ENCODE measurements around the gene TMEM106C. TPM values are rescaled to one million over a fixed set of nuclear protein-coding genes. Genes with fewer than 3 reads are reported as not detected.

Gene TMEM106C
- total RNA-seq (2013): 5.5 TPM
- polyA plus RNA-seq (1 to 10 TPM; 8.7 to 9.7 (median 9.0) TPM), polyA minus RNA-seq (2.2 and 3.7 TPM in 2 replicates), total RNA-seq (0.59 to 18.8 (median 2.4) reads per million in 11 experiments)

DNA sequence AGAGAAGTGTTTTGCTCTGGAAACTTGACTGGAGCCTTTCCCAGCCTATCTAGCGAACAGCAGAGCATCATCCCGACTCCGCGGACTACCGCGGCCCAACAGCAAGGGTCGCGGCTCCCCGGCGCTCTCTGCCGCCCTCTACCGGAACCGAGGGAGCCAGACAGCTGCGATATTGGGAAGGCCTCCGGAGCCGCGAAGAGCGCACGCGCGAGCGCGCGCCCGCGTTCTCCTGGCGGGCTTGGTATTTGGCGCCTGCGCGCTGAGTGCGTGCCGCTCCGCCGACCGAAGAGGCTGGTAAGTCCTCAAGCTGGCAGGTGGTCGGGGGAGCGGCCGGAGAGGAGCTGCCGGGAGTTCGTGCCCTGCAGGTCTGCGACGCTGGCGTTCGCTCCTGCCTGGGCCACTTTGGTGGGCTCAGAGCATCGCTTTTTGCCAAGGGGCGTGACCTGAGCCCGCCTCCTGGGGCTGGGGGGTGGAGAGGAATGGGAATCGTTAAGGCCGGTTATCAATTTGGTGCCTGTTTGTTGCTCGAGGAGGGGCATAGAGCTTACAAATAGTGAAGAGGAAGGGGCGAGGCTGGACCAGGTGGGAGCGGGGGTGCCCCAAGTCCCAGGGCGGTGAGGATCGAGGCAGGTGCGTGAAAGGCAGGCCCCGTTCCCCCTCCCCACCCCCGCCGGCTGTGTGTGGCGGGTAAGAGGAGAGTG, at the start of gene TMEM106C:
TSS of gene TMEM106C (plus strand) at position 257 of the 701 bp plus-strand sequence. CDS start 641 bp downstream, outside the sequence.
- Histone ChIP-seq H3K4me2 (replicated peaks; ENCODE audit: extremely low read depth, low read length, poor library complexity, severe bottlenecking) (peak within 1 kb of the TSS; percentile 100), H3K9ac (ENCODE audit: insufficient read depth, low read length, poor library complexity, severe bottlenecking) (peak within 1 kb of the TSS; percentile 81), H3K27ac (ENCODE audit: low read depth in 1 of 2, low read length in 2 of 2) (peak within 1 kb of the TSS in 1 of 2 donors; percentile 74), H2AFZ (ENCODE audit: insufficient read depth, low read depth, low read length, poor library complexity, severe bottlenecking) (peak within 1 kb of the TSS; percentile 100), H3K27me3 (ENCODE audit: control insufficient read depth in 2 of 2, insufficient read depth in 2 of 2, low read length in 2 of 2) (peaks cover 4 to 10% of the 10 kb centered on the region in 2 donors), H3K9me3 (replicated peaks in 1 of 2; ENCODE audit: control insufficient read depth in 1 of 2, insufficient read depth in 1 of 2, low read length in 2 of 2) (no peaks in the 10 kb centered on the region), H4K20me1 (ENCODE audit: insufficient read depth, low read length) (no peaks in the 10 kb centered on the region), H3K79me2 (ENCODE audit: insufficient read depth, low read length) (peaks cover 9% of the 10 kb centered on the region), H3K36me3 (replicated peaks in 1 of 2; ENCODE audit: control insufficient read depth in 1 of 2, insufficient read depth in 2 of 2, low read length in 2 of 2) (peaks cover 3 to 26% of the 10 kb centered on the region in 2 donors), H3K4me3 (replicated peaks in 1 of 3; ENCODE audit: low read depth in 2 of 3, low read length in 3 of 3) (peak within 1 kb of the TSS; percentile 61 to 97 (median 87)), H3K4me1 (ENCODE audit: control insufficient read depth in 1 of 2, insufficient read depth in 2 of 2, low read length in 2 of 2) (peaks cover 10 to 16% of the 10 kb centered on the region in 2 donors)
- intact Hi-C loops (cut with micrococcal nuclease): loop anchor here in 1 of 2 donors (10.0 kb wide), 1 partner anchor 191 kb away; the partner anchor contains the start of gene ASB8
- Mint-ChIP-seq H3K36me3 (peaks cover 10 to 14% of the 10 kb centered on the region in 2 donors), H3K4me1 (peaks cover 21% of the 10 kb centered on the region), H3K9me3 (peaks cover 0 to 5% (median 1%) of the 10 kb centered on the region in 7 donors), H3K27me3 (ENCODE audit: low read depth in 3 of 3) (peaks cover 18 to 30% (median 21%) of the 10 kb centered on the region in 3 donors), H3K4me3 (peak within 1 kb of the TSS; percentile 98), H3K27ac (peak within 1 kb of the TSS in 5 of 7 donors; percentile 18 to 85 (median 68))
- peak; percentile 95 for TF ChIP-seq CTCF (IDR thresholded peaks at IDR 0.05)
- WGBS (ENCODE audit: insufficient coverage): under 1% methylated on average over 49 of the region's 59 CpGs
- DNase-seq: peak; percentile 90 to 92 (median 91)

DNA sequence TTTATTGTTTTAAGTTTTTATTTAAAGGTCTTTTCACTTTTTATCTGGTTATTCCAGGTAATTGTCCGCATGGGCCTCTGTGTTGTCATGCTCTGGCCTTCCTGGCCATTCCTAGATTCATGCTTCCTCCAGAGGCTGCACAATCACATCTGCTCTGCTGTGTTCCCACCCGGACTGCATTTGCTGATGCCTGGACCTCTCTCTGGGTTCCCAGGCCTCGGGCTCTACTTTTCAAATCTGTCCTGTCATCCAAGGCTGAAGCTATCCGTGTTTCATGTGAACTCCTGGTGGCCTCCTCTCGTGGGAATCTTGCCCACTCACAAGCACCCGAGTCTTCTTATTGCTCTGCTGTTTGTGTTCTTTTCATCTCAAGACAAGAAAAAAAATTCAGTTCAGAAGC, 42.5 kb upstream of the TMEM106C start:
- no peaks in the 10 kb centered on the region for H3K9me3 Mint-ChIP-seq
- H3K4me1 Mint-ChIP-seq: no peaks in the 10 kb centered on the region
- Histone ChIP-seq H3K9me3 (replicated peaks in 1 of 2; ENCODE audit: control insufficient read depth in 1 of 2, insufficient read depth in 1 of 2, low read length in 2 of 2) (no peaks in the 10 kb centered on the region), H3K27me3 (ENCODE audit: control insufficient read depth in 2 of 2, insufficient read depth in 2 of 2, low read length in 2 of 2) (peaks cover 0 to 6% of the 10 kb centered on the region in 2 donors), H3K27ac (ENCODE audit: low read depth in 1 of 2, low read length in 2 of 2) (no peak overlapping the region), H2AFZ (ENCODE audit: insufficient read depth, low read depth, low read length, poor library complexity, severe bottlenecking) (no peak overlapping the region), H3K4me3 (replicated peaks in 1 of 3; ENCODE audit: low read depth in 2 of 3, low read length in 3 of 3) (no peak overlapping the region), H4K20me1 (ENCODE audit: insufficient read depth, low read length) (no peaks in the 10 kb centered on the region), H3K4me1 (ENCODE audit: control insufficient read depth in 1 of 2, insufficient read depth in 2 of 2, low read length in 2 of 2) (no peaks in the 10 kb centered on the region), H3K36me3 (replicated peaks in 1 of 2; ENCODE audit: control insufficient read depth in 1 of 2, insufficient read depth in 2 of 2, low read length in 2 of 2) (no peaks in the 10 kb centered on the region), H3K9ac (ENCODE audit: insufficient read depth, low read length, poor library complexity, severe bottlenecking) (no peak overlapping the region), H3K79me2 (ENCODE audit: insufficient read depth, low read length) (no peaks in the 10 kb centered on the region), H3K4me2 (replicated peaks; ENCODE audit: extremely low read depth, low read length, poor library complexity, severe bottlenecking) (no peak overlapping the region)
- no peak for DNase-seq
- H3K36me3 Mint-ChIP-seq: no peaks in the 10 kb centered on the region
- no peak for TF ChIP-seq CTCF (IDR thresholded peaks at IDR 0.05)
- 97% methylated on average over 5 of the region's 6 CpGs for WGBS (ENCODE audit: insufficient coverage)
- H3K4me3 Mint-ChIP-seq: no peak overlapping the region
- intact Hi-C loops (cut with micrococcal nuclease): no loop called here
- peaks cover 0 to 10% (median 8%) of the 10 kb centered on the region in 3 donors for H3K27me3 Mint-ChIP-seq (ENCODE audit: low read depth in 3 of 3)
- no peak overlapping the region for H3K27ac Mint-ChIP-seq
